Liver (tissue), 9 donors: ENCODE results near the gene HOXB4. TPM values are rescaled to one million over a fixed set of nuclear protein-coding genes. Genes with fewer than 3 reads are reported as not detected.

Source experiments
- DNase-seq: peaks from one replicate; pipeline ENCODE4 v3.0.0-alpha.2; 2017; ENCODE audit warnings: low spot score
- H3K27ac ChIP-seq, 2 donors: one replicate each; pipeline ENCODE4 v1.7.0; 2013; ENCODE audit warnings: inconsistent platforms in 2 of 2, low read length in 2 of 2, control low read depth in 1 of 2, low read depth in 1 of 2, mild to moderate bottlenecking in 1 of 2
- H3K27me3 ChIP-seq, 4 donors: one replicate each; pipeline versions ENCODE4 v1.6.1 to v1.7.0; 2013; ENCODE audit warnings: low read length in 3 of 4, inconsistent platforms in 1 of 4, mild to moderate bottlenecking in 1 of 4, moderate library complexity in 1 of 4; ENCODE audit not compliant: control insufficient read depth in 4 of 4, insufficient read depth in 4 of 4
- H3K36me3 ChIP-seq, 4 donors: one replicate each; pipeline versions ENCODE4 v1.6.1 to v1.7.0; 2013; ENCODE audit warnings: low read length in 3 of 4, mild to moderate bottlenecking in 3 of 4, low read depth in 1 of 4, moderate library complexity in 1 of 4; ENCODE audit not compliant: control insufficient read depth in 4 of 4, insufficient read depth in 3 of 4
- H3K4me1 ChIP-seq, 4 donors: one replicate each; pipeline versions ENCODE4 v1.6.1 to v1.7.0; 2013; ENCODE audit warnings: low read length in 3 of 4, mild to moderate bottlenecking in 3 of 4, moderate library complexity in 1 of 4; ENCODE audit not compliant: control insufficient read depth in 4 of 4, insufficient read depth in 4 of 4
- H3K4me3 ChIP-seq, 3 donors: one replicate each; pipeline versions ENCODE4 v1.6.1 to v1.7.0; 2013; ENCODE audit warnings: low read length in 3 of 3, control low read depth in 1 of 3, low read depth in 1 of 3, mild to moderate bottlenecking in 1 of 3
- H3K9ac ChIP-seq, 2 donors: one replicate each; pipeline ENCODE4 v1.7.0; 2013; ENCODE audit warnings: low read length in 2 of 2, mild to moderate bottlenecking in 2 of 2, moderate library complexity in 2 of 2, control low read depth in 1 of 2, low read depth in 1 of 2
- H3K9me3 ChIP-seq, 4 donors: one replicate each; pipeline versions ENCODE4 v1.6.1 to v1.7.0; 2013; ENCODE audit warnings: low read length in 3 of 4; ENCODE audit not compliant: control insufficient read depth in 4 of 4
- ATF3 ChIP-seq: IDR thresholded peaks from 2 replicates; pipeline ENCODE4 v1.6.1; 2016; ENCODE audit warnings: antibody characterized with exemption
- CTCF ChIP-seq: fragments of 150-350 bp; IDR thresholded peaks from 2 replicates; pipeline ENCODE4 v1.5.1; 2017; ENCODE audit warnings: improper control_type of control experiment, low read depth, low read length; ENCODE audit not compliant: missing input control
- EGR1 ChIP-seq, 2 donors: IDR thresholded peaks; 2 replicates each; pipeline ENCODE4 v1.6.1; 2016 to 2018; ENCODE audit warnings: antibody characterized with exemption in 2 of 2, low read depth in 2 of 2
- FOXA1 ChIP-seq: IDR thresholded peaks from 2 replicates; pipeline ENCODE4 v1.6.1; 2016; ENCODE audit warnings: antibody characterized with exemption
- FOXA2 ChIP-seq: IDR thresholded peaks from 2 replicates; pipeline ENCODE4 v1.6.1; 2016; ENCODE audit warnings: antibody characterized with exemption
- GABPA ChIP-seq, 2 donors: IDR thresholded peaks in 1 of 2; conservative IDR thresholded peaks in 1 of 2; 2 replicates each; pipeline ENCODE4 v1.6.1; 2016; ENCODE audit warnings: antibody characterized with exemption in 2 of 2, mild to moderate bottlenecking in 1 of 2, moderate library complexity in 1 of 2
- HNF4A ChIP-seq, 2 donors: conservative IDR thresholded peaks; 2 replicates each; pipeline ENCODE4 v1.6.1; 2016; ENCODE audit warnings: antibody characterized with exemption in 2 of 2, mild to moderate bottlenecking in 2 of 2
- HNF4G ChIP-seq: IDR thresholded peaks from 2 replicates; pipeline ENCODE4 v1.6.1; 2016; ENCODE audit warnings: antibody characterized with exemption
- MAX ChIP-seq: IDR thresholded peaks from 2 replicates; pipeline ENCODE4 v1.6.1; 2016; ENCODE audit warnings: antibody characterized with exemption
- NR2F2 ChIP-seq: IDR thresholded peaks from 2 replicates; pipeline ENCODE4 v1.6.1; 2016; ENCODE audit warnings: antibody characterized with exemption
- RAD21 ChIP-seq, 2 donors: IDR thresholded peaks; 2 replicates each; pipeline ENCODE4 v1.6.1; 2016; ENCODE audit warnings: antibody characterized with exemption in 2 of 2, mild to moderate bottlenecking in 2 of 2
- REST ChIP-seq: IDR thresholded peaks from 2 replicates; pipeline ENCODE4 v1.6.1; 2016; ENCODE audit warnings: antibody characterized with exemption, mild to moderate bottlenecking
- RXRA ChIP-seq, 2 donors: IDR thresholded peaks; 2 replicates each; pipeline ENCODE4 v1.6.1; 2017 to 2018; ENCODE audit warnings: antibody characterized with exemption in 2 of 2, mild to moderate bottlenecking in 1 of 2
- SP1 ChIP-seq: IDR thresholded peaks from 2 replicates; pipeline ENCODE4 v1.6.1; 2018; ENCODE audit warnings: antibody characterized with exemption, mild to moderate bottlenecking
- TAF1 ChIP-seq: conservative IDR thresholded peaks from 2 replicates; pipeline ENCODE4 v1.6.1; 2016; ENCODE audit warnings: antibody characterized with exemption, mild to moderate bottlenecking
- YY1 ChIP-seq: IDR thresholded peaks from 2 replicates; pipeline ENCODE4 v1.6.1; 2016; ENCODE audit warnings: antibody characterized with exemption, mild to moderate bottlenecking
- ZBTB33 ChIP-seq: IDR thresholded peaks from 2 replicates; pipeline ENCODE4 v1.6.1; 2016; ENCODE audit warnings: antibody characterized with exemption
- WGBS: extraction: QIAGEN DNeasy Blood & Tissue Kit; methylation state at CpG from one replicate; pipeline ENCODE4 v1.1.7; 2013; 5-methylcytosine and 5-hydroxymethylcytosine counted together
- polyA plus RNA-seq, 2 donors: library from polyadenylated mRNA; stranded (reverse) in 1 of 2; unstranded in 1 of 2; fragments of 200-250 nt in 1 of 2; fragments of >200 nt in 1 of 2; fragmentation: Nextera tagmentation in 1 of 2; extraction: Ambion mirVana in 1 of 2; gene quantifications; one replicate each; pipeline versions ENCODE4 v1.2.1 to v1.2.3, GENCODE V29; 2013 to 2015
- total RNA-seq, 2 donors: library from RNA; depleted of rRNA; stranded (reverse); fragments of >200 nt; gene quantifications; one replicate each; pipeline ENCODE4 v1.2.3, GENCODE V29; 2014
- donor health status: healthy.
- donor health status: healthy.
- donor health status: healthy.
- donor health status: healthy.
- donor health status: healthy.

Gene HOXB4
- total and polyA plus RNA-seq, 4 donors, result 0.19 to 0.75 (median 0.50) TPM

- TF ChIP-seq GABPA (IDR thresholded peaks at IDR 0.05 in 1 of 2, conservative IDR thresholded peaks at IDR 0.05 in 1 of 2) (no peak), NR2F2 (no peak)
These were observed 47.8 kb downstream of the HOXB4 start (continued) for GRCh38 chr17:48530208-48530886.

- peaks cover 0 to 14% (median 4%) of the 10 kb centered on the region in 4 donors for H3K27me3 ChIP-seq
- no peak overlapping the region for H3K9ac ChIP-seq
- no peaks in the 10 kb centered on the region for H3K36me3 ChIP-seq
- H3K9me3 ChIP-seq, result no peaks in the 10 kb centered on the region
- DNase-seq, result no peak
- 72% methylated on average over 11 of the region's 11 CpGs for WGBS
- H3K4me1 ChIP-seq, result no peaks in the 10 kb centered on the region
- no peak overlapping the region for H3K27ac ChIP-seq
- TF ChIP-seq NR2F2, result no peak
- TF ChIP-seq REST, result no peak
- TF ChIP-seq RXRA (IDR thresholded peaks at IDR 0.05), result no peak
- no peak for TF ChIP-seq ZBTB33
- no peak for TF ChIP-seq TAF1
- no peak for TF ChIP-seq MAX
- TF ChIP-seq EGR1 (IDR thresholded peaks at IDR 0.05; ENCODE audit: low read depth in 2 of 2), result no peak
- TF ChIP-seq RAD21 (IDR thresholded peaks at IDR 0.05), result no peak
- TF ChIP-seq YY1, result no peak
- TF ChIP-seq FOXA2, result no peak
- no peak for TF ChIP-seq ATF3
- TF ChIP-seq HNF4A (conservative IDR thresholded peaks at IDR 0.05), result no peak
- TF ChIP-seq GABPA (IDR thresholded peaks at IDR 0.05 in 1 of 2, conservative IDR thresholded peaks at IDR 0.05 in 1 of 2), result no peak
- TF ChIP-seq FOXA1, result no peak
- TF ChIP-seq CTCF, result no peak
- no peak for TF ChIP-seq HNF4G
- TF ChIP-seq SP1, result no peak
- H3K4me3 ChIP-seq, result no peak overlapping the region
These were observed 48.5 kb downstream of the HOXB4 start for GRCh38 chr17:48529683-48530009.
